H9 (cell line): ENCODE results near the gene DLG5. TPM values are rescaled to one million over a fixed set of nuclear protein-coding genes. Genes with fewer than 3 reads are reported as not detected.

ENCODE experiments used
- DNase-seq: peaks from one replicate; pipeline ENCODE4 v3.0.0-alpha.2; 2017
- H2AFZ ChIP-seq: one replicate; pipeline ENCODE4 v1.6.1; 2013; ENCODE audit warnings: mild to moderate bottlenecking, low read length, control low read depth, moderate library complexity
- H2AK5ac ChIP-seq: 2 replicates; pipeline ENCODE4 v1.6.1; 2013; ENCODE audit warnings: low read length, control low read depth, mixed read lengths; ENCODE audit not compliant: insufficient read length
- H2BK120ac ChIP-seq: one replicate; pipeline ENCODE4 v1.6.1; 2013; ENCODE audit warnings: low read depth, mild to moderate bottlenecking, low read length, control low read depth, inconsistent platforms; ENCODE audit not compliant: poor library complexity, severe bottlenecking
- H2BK12ac ChIP-seq: 2 replicates; pipeline ENCODE4 v1.6.1; 2013; ENCODE audit warnings: low read length, control low read depth, mixed read lengths, low read depth; ENCODE audit not compliant: insufficient read length
- H2BK15ac ChIP-seq: 2 replicates; pipeline ENCODE4 v1.6.1; 2013; ENCODE audit warnings: low read depth, low read length, control low read depth
- H2BK20ac ChIP-seq: one replicate; pipeline ENCODE4 v1.6.1; 2013; ENCODE audit warnings: low read depth, mild to moderate bottlenecking, low read length, control low read depth, inconsistent platforms; ENCODE audit not compliant: poor library complexity, severe bottlenecking
- H2BK5ac ChIP-seq: 2 replicates; pipeline ENCODE4 v1.6.1; 2013; ENCODE audit warnings: low read length, control low read depth, mixed read lengths; ENCODE audit not compliant: insufficient read length
- H3K14ac ChIP-seq: 2 replicates; pipeline ENCODE4 v1.6.1; 2013; ENCODE audit warnings: low read length, control low read depth; ENCODE audit not compliant: insufficient read depth
- H3K18ac ChIP-seq: 2 replicates; pipeline ENCODE4 v1.6.1; 2013; ENCODE audit warnings: low read depth, mild to moderate bottlenecking, mixed read lengths, low read length, control low read depth; ENCODE audit not compliant: insufficient read length
- H3K23ac ChIP-seq: 2 replicates; pipeline ENCODE4 v1.6.1; 2013; ENCODE audit warnings: low read length, control low read depth, mixed read lengths, low read depth; ENCODE audit not compliant: insufficient read length
- H3K23me2 ChIP-seq: 2 replicates; pipeline ENCODE4 v1.6.1; 2013; ENCODE audit warnings: low read depth, mild to moderate bottlenecking, mixed read lengths, low read length, control low read depth; ENCODE audit not compliant: insufficient read length, poor library complexity, severe bottlenecking
- H3K27ac ChIP-seq: 2 replicates; pipeline ENCODE4 v1.5.1; 2013; ENCODE audit warnings: low read length, control low read depth, mixed read lengths, low read depth; ENCODE audit not compliant: insufficient read length
- H3K27me3 ChIP-seq: 2 replicates; pipeline ENCODE4 v1.6.1; 2013; ENCODE audit warnings: low read length, control low read depth, inconsistent platforms; ENCODE audit not compliant: insufficient read depth
- H3K4ac ChIP-seq: 2 replicates; pipeline ENCODE4 v1.6.1; 2013; ENCODE audit warnings: low read depth, mild to moderate bottlenecking, control low read depth, inconsistent platforms, low read length, moderate library complexity
- H3K4me1 ChIP-seq: 2 replicates; pipeline ENCODE4 v1.6.1; 2013; ENCODE audit warnings: low read length, control low read depth, inconsistent platforms; ENCODE audit not compliant: insufficient read depth
- H3K4me2 ChIP-seq: 2 replicates; pipeline ENCODE4 v1.6.1; 2013; ENCODE audit warnings: low read length, control low read depth, mixed read lengths; ENCODE audit not compliant: insufficient read length, insufficient read depth
- H3K56ac ChIP-seq: 2 replicates; pipeline ENCODE4 v1.6.1; 2013; ENCODE audit warnings: low read depth, mild to moderate bottlenecking, mixed read lengths, low read length, control low read depth; ENCODE audit not compliant: insufficient read length
- H3K79me1 ChIP-seq: 2 replicates; pipeline ENCODE4 v1.6.1; 2013; ENCODE audit warnings: low read depth, mild to moderate bottlenecking, moderate library complexity, low read length, control low read depth, inconsistent platforms; ENCODE audit not compliant: insufficient read depth, poor library complexity, severe bottlenecking
- H3K79me2 ChIP-seq: 2 replicates; pipeline ENCODE4 v1.6.1; 2013; ENCODE audit warnings: low read length, control low read depth, inconsistent platforms; ENCODE audit not compliant: insufficient read depth
- H3K9ac ChIP-seq: 2 replicates; pipeline ENCODE4 v1.6.1; 2013; ENCODE audit warnings: low read length, control low read depth, mixed read lengths; ENCODE audit not compliant: insufficient read length; ENCODE audit errors: extremely low read depth
- H3K9me3 ChIP-seq: one replicate; pipeline ENCODE4 v1.6.1; 2013; ENCODE audit warnings: low read depth, low read length, inconsistent platforms; ENCODE audit not compliant: control insufficient read depth
- H3T11ph ChIP-seq: one replicate; pipeline ENCODE4 v1.6.1; 2013; ENCODE audit warnings: mild to moderate bottlenecking, low read length, control low read depth, inconsistent platforms
- H4K20me1 ChIP-seq: one replicate; pipeline ENCODE4 v1.6.1; 2013; ENCODE audit not compliant: control insufficient read depth, insufficient read length, insufficient read depth
- H4K5ac ChIP-seq: 2 replicates; pipeline ENCODE4 v1.6.1; 2013; ENCODE audit warnings: low read depth, mild to moderate bottlenecking, mixed read lengths, low read length, control low read depth; ENCODE audit not compliant: insufficient read length
- H4K8ac ChIP-seq: replicated peaks from 2 replicates; pipeline ENCODE4 v1.6.1; 2013; ENCODE audit warnings: low read length, control low read depth, mixed read lengths, low read depth; ENCODE audit not compliant: insufficient read length
- H4K91ac ChIP-seq: 2 replicates; pipeline ENCODE4 v1.6.1; 2013; ENCODE audit warnings: low read depth, mild to moderate bottlenecking, moderate library complexity, mixed read lengths, low read length, control low read depth; ENCODE audit not compliant: insufficient read length
- H3K27ac Mint-ChIP-seq, 3 experiments: 2 replicates in 2 of 3; 3 replicates in 1 of 3; pipeline ENCODE4 v1.8.0; 2020 to 2021; ENCODE audit warnings: mixed read lengths in 3 of 3, mild to moderate bottlenecking in 1 of 3, moderate library complexity in 1 of 3
- H3K27me3 Mint-ChIP-seq: 2 replicates; pipeline ENCODE4 v1.8.0; 2021; ENCODE audit warnings: low read depth, mild to moderate bottlenecking, moderate library complexity, mixed read lengths
- H3K36me3 Mint-ChIP-seq, 3 experiments: 2 replicates in 2 of 3; 3 replicates in 1 of 3; pipeline ENCODE4 v1.8.0; 2020 to 2021; ENCODE audit warnings: low read depth in 3 of 3, mixed read lengths in 3 of 3; ENCODE audit not compliant: insufficient read depth in 1 of 3
- H3K4me1 Mint-ChIP-seq, 2 experiments: 2 replicates each; pipeline ENCODE4 v1.8.0; 2020; ENCODE audit warnings: mixed read lengths in 2 of 2
- H3K4me3 Mint-ChIP-seq, 2 experiments: 2 replicates in 1 of 2; 3 replicates in 1 of 2; pipeline ENCODE4 v1.8.0; 2020 to 2021; ENCODE audit warnings: mild to moderate bottlenecking in 2 of 2, mixed read lengths in 2 of 2, moderate library complexity in 1 of 2
- H3K9me3 Mint-ChIP-seq, 2 experiments: 2 replicates in 1 of 2; 3 replicates in 1 of 2; pipeline ENCODE4 v1.8.0; 2020; ENCODE audit warnings: mild to moderate bottlenecking in 2 of 2, mixed read lengths in 2 of 2, moderate library complexity in 1 of 2
- CTCF ChIP-seq: fragments of 200-600 bp; sonication (generic); conservative IDR thresholded peaks from 3 replicates; pipeline ENCODE4 v1.8.0; 2021; ENCODE audit warnings: antibody characterized with exemption, mild to moderate bottlenecking
- WGBS: extraction: QIAGEN DNeasy Blood & Tissue Kit; methylation state at CpG from one replicate; pipeline ENCODE4 v1.1.7; 2013; ENCODE audit warnings: missing lambda C conversion rate, low lambda C conversion rate, mixed read lengths; ENCODE audit not compliant: insufficient read length; ENCODE audit errors: extremely low coverage; 5-methylcytosine and 5-hydroxymethylcytosine counted together
- total RNA-seq: library from RNA; stranded (reverse); gene quantifications from 2 replicates; pipeline ENCODE4 v1.2.1, GENCODE V29; 2021

DLG5 gene
- total RNA-seq, 1 experiment from 2014 or later = 67.4 TPM

- Histone ChIP-seq H4K20me1 (no peaks in the 10 kb centered on the region), H3K23me2 (no peaks in the 10 kb centered on the region), H2BK20ac (no peak overlapping the region), H3K14ac (no peak overlapping the region), H3K18ac (no peak overlapping the region), H4K5ac (no peak overlapping the region), H3K23ac (no peak overlapping the region), H2BK15ac (no peak overlapping the region), H3T11ph (no peak overlapping the region), H2AK5ac (no peak overlapping the region), H3K27me3 (no peaks in the 10 kb centered on the region), H3K79me2 (no peaks in the 10 kb centered on the region), H3K27ac (no peak overlapping the region), H2BK12ac (no peak overlapping the region), H3K9me3 (no peaks in the 10 kb centered on the region), H2BK5ac (no peak overlapping the region), H3K4me1 (no peaks in the 10 kb centered on the region), H3K56ac (no peak overlapping the region), H2BK120ac (no peak overlapping the region), H2AFZ (no peak overlapping the region), H3K9ac (no peak overlapping the region), H3K79me1 (no peaks in the 10 kb centered on the region), H3K4ac (no peak overlapping the region), H4K91ac (no peak overlapping the region), H3K4me2 (no peak overlapping the region), H4K8ac (no peak overlapping the region)
- no peak overlapping the region for H3K4me3 Mint-ChIP-seq
- peaks cover 0 to 3% of the 10 kb centered on the region in 2 experiments; a peak in 2 of 4 replicates for H3K4me1 Mint-ChIP-seq
- TF ChIP-seq CTCF = no peak
- H3K36me3 Mint-ChIP-seq = peaks cover 34 to 77% (median 69%) of the 10 kb centered on the region in 3 experiments; a peak in 6 of 7 replicates
- DNase-seq = no peak
- no peaks in the 10 kb centered on the region for H3K27me3 Mint-ChIP-seq
- H3K9me3 Mint-ChIP-seq = no peaks in the 10 kb centered on the region
- WGBS = no CpG with 5 or more reads among the region's 15 CpGs
- peak overlapping the region in 1 of 3 experiments; percentile 76; a peak in 2 of 7 replicates for H3K27ac Mint-ChIP-seq
Observed at GRCh38 chr10:77821036-77821435, 105.5 kb downstream of the DLG5 start.
